GM12878 (cell line): ENCODE data around the gene PLEKHA5. TPM values are rescaled to one million over a fixed set of nuclear protein-coding genes. Genes with fewer than 3 reads are reported as not detected.

Source experiments
- ATAC-seq: fragments of 200-7000 bp; cut with Tn5 transposase; 3 replicates; pipeline ENCODE4 v1.9.1; 2020; ENCODE audit warnings: mild to moderate bottlenecking, moderate library complexity
- BruUV-seq: library from RNA; stranded (reverse); fragments of 400-500 nt; replicated peaks from 2 replicates; lab custom pipeline; 2021; lab: Mats Ljungman, UMichigan
- CTCF ChIA-PET: fragments of 300-600 bp; sonication (Branson Sonifier 250); formaldehyde crosslinking; extraction: SDS; loops from one replicate; lab custom pipeline; 2021; ENCODE audit warnings: inconsistent platforms; lab: Yijun Ruan, JAX
- POLR2A ChIA-PET: fragments of 350-600 bp; formaldehyde crosslinking; extraction: SDS; loops from one replicate; lab custom pipeline; 2021; ENCODE audit warnings: inconsistent platforms; lab: Charles Lee
- RAD21 ChIA-PET: fragments of 300-600 bp; sonication (Branson Sonifier 250); formaldehyde crosslinking; loops from one replicate; lab custom pipeline; 2023; ENCODE audit warnings: antibody characterized with exemption; ENCODE audit not compliant: unreplicated experiment; lab: Charles Lee
- SMC1A ChIA-PET: fragments of 300-600 bp; sonication (Branson Sonifier 250); formaldehyde crosslinking; loops from one replicate; lab custom pipeline; 2023; ENCODE audit not compliant: unreplicated experiment, uncharacterized antibody; lab: Charles Lee
- DNase-seq: peaks from one replicate; pipeline ENCODE4 v3.0.0-alpha.2; 2011; ENCODE audit warnings: low read depth, low spot score
- FAIRE-seq: peaks from 3 replicates; lab custom pipeline; 2011; peaks lifted over from hg19 to GRCh38; lab: Jason Lieb, UNC
- H2AFZ ChIP-seq: 2 replicates; pipeline ENCODE4 v1.6.0; 2011; ENCODE audit warnings: low read depth, low read length, control low read depth; ENCODE audit not compliant: control insufficient read depth
- H3K27ac ChIP-seq: 2 replicates; pipeline ENCODE4 v1.5.1; 2011; ENCODE audit warnings: control low read depth; ENCODE audit not compliant: control insufficient read depth, insufficient read depth
- H3K27me3 ChIP-seq, 2 experiments: replicated peaks in 1 of 2; 2 replicates each; pipeline versions ENCODE4 v1.6.0 to v1.6.1; 2011; ENCODE audit warnings: low read length in 1 of 2; ENCODE audit not compliant: control insufficient read depth in 2 of 2, insufficient read depth in 2 of 2
- H3K36me3 ChIP-seq, 2 experiments: 2 replicates each; pipeline ENCODE4 v1.5.1; 2011; ENCODE audit warnings: low read length in 1 of 2; ENCODE audit not compliant: control insufficient read depth in 2 of 2, insufficient read depth in 2 of 2
- H3K4me1 ChIP-seq: 2 replicates; pipeline ENCODE4 v1.6.1; 2011; ENCODE audit warnings: mild to moderate bottlenecking, low read length, moderate library complexity, mixed read lengths; ENCODE audit not compliant: control insufficient read depth, insufficient read depth
- H3K4me2 ChIP-seq: 2 replicates; pipeline ENCODE4 v1.6.0; 2011; ENCODE audit warnings: control low read depth; ENCODE audit not compliant: control insufficient read depth, insufficient read depth
- H3K4me3 ChIP-seq: fragments of 200-600 bp; sonication (generic); 2 replicates; pipeline ENCODE4 v1.5.1; 2016
- H3K79me2 ChIP-seq: 2 replicates; pipeline ENCODE4 v1.6.0; 2011; ENCODE audit warnings: low read length; ENCODE audit not compliant: control insufficient read depth, insufficient read depth
- H3K9ac ChIP-seq: 2 replicates; pipeline ENCODE4 v1.8.0; 2011; ENCODE audit warnings: low read length, control low read depth, mixed read lengths; ENCODE audit not compliant: control insufficient read depth, insufficient read depth
- H3K9me3 ChIP-seq: replicated peaks from 3 replicates; pipeline ENCODE4 v1.5.1; 2011; ENCODE audit warnings: mild to moderate bottlenecking, low read length; ENCODE audit not compliant: control insufficient read depth, insufficient read depth
- H4K20me1 ChIP-seq: 2 replicates; pipeline ENCODE4 v1.6.0; 2011; ENCODE audit not compliant: control insufficient read depth, insufficient read depth
- BMI1 ChIP-seq: fragments of 450-650 bp; IDR thresholded peaks from 2 replicates; pipeline ENCODE4 v1.6.1; 2016; ENCODE audit warnings: mild to moderate bottlenecking, moderate library complexity, borderline replicate concordance
- CBFB ChIP-seq: IDR thresholded peaks from 2 replicates; pipeline ENCODE4 v1.6.1; 2016; ENCODE audit warnings: antibody characterized with exemption, low read depth
- CBX5 ChIP-seq: sonication (generic); IDR thresholded peaks from 2 replicates; pipeline ENCODE4 v1.6.1; 2016; ENCODE audit warnings: low read depth, moderate library complexity, mild to moderate bottlenecking, inconsistent platforms
- HDGF ChIP-seq: fragments of 450-650 bp; IDR thresholded peaks from 2 replicates; pipeline ENCODE4 v1.6.1; 2016; ENCODE audit warnings: antibody characterized with exemption
- ZNF384 ChIP-seq: IDR thresholded peaks from 2 replicates; pipeline ENCODE4 v1.6.1; 2012; ENCODE audit warnings: low read depth, mild to moderate bottlenecking, low read length, improper control_type of control experiment, borderline replicate concordance
- ZSCAN29 ChIP-seq: fragments of 450-650 bp; IDR thresholded peaks from 2 replicates; pipeline ENCODE4 v1.6.1; 2017; ENCODE audit warnings: mild to moderate bottlenecking, moderate library complexity
- WGBS: methylation state at CpG from one replicate; pipeline ENCODE4 v1.1.6; 2016; ENCODE audit warnings: low lambda C conversion rate; ENCODE audit not compliant: insufficient replicate concordance, insufficient coverage; ENCODE audit errors: missing lambda C conversion rate; 5-methylcytosine and 5-hydroxymethylcytosine counted together
- in situ Hi-C: fragments of 300-500 bp; cut with MboI; formaldehyde crosslinking; loops from 9 replicates; pipeline ENCODE4 v1.14.3; 2018; ENCODE audit warnings: mixed read lengths
- intact Hi-C: fragments of 100-400 bp; cut with micrococcal nuclease; formaldehyde crosslinking; loops from one replicate; pipeline ENCODE4 v1.14.2; 2022; ENCODE audit not compliant: unreplicated experiment
- polyA plus RNA-seq, 11 experiments: library from polyadenylated mRNA; depleted of rRNA in 4 of 11; unstranded in 6 of 11; stranded (reverse) in 5 of 11; fragments of >200 nt; fragmentation: Nextera tagmentation in 4 of 11; fragmentation: Illumina TruSeq in 1 of 11; extraction: Ambion mirVana in 4 of 11; extraction: Trizol in 1 of 11; gene quantifications; 1 replicate in 1 of 11; 2 replicates in 10 of 11; pipeline versions ENCODE4 v1.2.1 to v1.2.3, GENCODE V29; 2011 to 2016; ENCODE audit warnings: inconsistent platforms in 2 of 11, missing spikeins in 2 of 11, low read depth in 1 of 11
- total RNA-seq, 4 experiments: library from RNA; depleted of rRNA in 3 of 4; stranded (reverse); fragments of >200 nt in 3 of 4; fragmentation: Illumina TruSeq in 1 of 4; extraction: Trizol in 1 of 4; gene quantifications; 2 replicates each; pipeline versions ENCODE4 v1.2.1 to v1.2.3, GENCODE V29; 2013 to 2021
- TF ChIP-seq, protein P1 (sequence below): fragments of 450-650 bp; IDR thresholded peaks from 2 replicates; pipeline ENCODE4 v1.6.1; 2017; ENCODE audit warnings: antibody characterized with exemption, mild to moderate bottlenecking, moderate library complexity
- TF ChIP-seq, protein P2 (sequence below): fragments of 450-650 bp; IDR thresholded peaks from 2 replicates; pipeline ENCODE4 v1.6.1; 2018; ENCODE audit warnings: borderline replicate concordance, mild to moderate bottlenecking; ENCODE audit not compliant: partially characterized antibody
- TF ChIP-seq, protein P3 (sequence below): fragments of 450-650 bp; IDR thresholded peaks from 2 replicates; pipeline ENCODE4 v1.6.1; 2016; ENCODE audit warnings: mild to moderate bottlenecking

Gene PLEKHA5
- total and polyA plus RNA-seq, 10 of the 15 experiments (the other 5 are each of a cell fraction or from before 2014, with no cell fraction given), result 0.09 to 0.33 (median 0.18) TPM; not detected in 3

DNA sequence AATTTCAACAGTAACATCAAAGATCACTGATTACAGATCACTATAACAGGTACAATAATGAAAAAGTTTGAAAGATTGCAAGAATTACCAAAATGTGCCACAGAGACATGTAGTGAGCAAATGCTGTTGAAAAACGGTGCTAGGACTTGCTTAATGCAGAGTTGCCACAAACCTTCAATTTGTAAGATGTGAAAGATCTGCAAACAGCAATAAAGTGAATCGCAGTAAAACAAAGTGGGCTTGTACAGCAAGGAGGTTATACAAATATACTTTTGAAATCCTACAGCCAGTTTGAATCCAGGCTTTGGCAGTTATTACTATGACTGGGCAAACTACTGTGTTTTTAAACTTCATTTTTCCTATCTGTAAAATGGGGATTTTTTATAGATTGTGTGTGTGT lies 1.0 kb upstream of the PLEKHA5 start:
- Histone ChIP-seq H3K9ac (no peak overlapping the region), H3K4me3 (no peak overlapping the region), H3K9me3 (no peaks in the 10 kb centered on the region; the same call in 1 of the 3 replicates), H3K4me2 (no peak overlapping the region), H2AFZ (no peak overlapping the region), H3K79me2 (no peaks in the 10 kb centered on the region), H4K20me1 (no peaks in the 10 kb centered on the region), H3K36me3 (no peaks in the 10 kb centered on the region), H3K4me1 (no peaks in the 10 kb centered on the region), H3K27ac (no peak overlapping the region), H3K27me3 (peaks cover 3 to 4% of the 10 kb centered on the region in 2 experiments; a peak in 3 of 4 replicates)
- in situ Hi-C loops (no loop called here), intact Hi-C loops (no loop called here)
- ChIA-PET RAD21 (interaction anchor here (0.5 kb wide), 1 partner anchor 32 kb away, joined by 3 read pairs; no protein-coding TSS in a partner anchor), CTCF (no interaction called here), SMC1A (no interaction called here), POLR2A (no interaction called here)
- WGBS, result 23% methylated on average over 2 of the region's 2 CpGs
- DNase-seq (no peak), FAIRE-seq (no peak), ATAC-seq (no peak)
- no TSS peak for BruUV-seq
- TF ChIP-seq ZSCAN29 (no peak), CBFB (no peak), ZNF384 (no peak)

DNA sequence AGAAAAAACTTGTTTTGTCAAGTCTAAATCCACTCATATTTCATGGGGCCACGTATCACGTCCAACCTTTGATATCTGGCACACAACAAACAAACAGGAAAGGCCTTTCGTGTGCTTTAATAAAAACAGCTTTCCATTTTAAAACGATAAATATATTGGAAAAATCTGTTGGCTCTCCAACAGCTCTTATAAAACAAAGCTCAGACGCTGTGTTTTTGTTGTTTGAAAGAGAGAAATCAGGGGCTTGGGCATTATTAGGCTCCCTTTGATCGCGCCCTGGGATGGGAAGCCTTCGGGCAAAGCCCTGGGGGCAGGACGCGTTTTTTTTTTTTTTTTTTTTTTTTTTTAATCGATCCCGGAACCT lies 429 bp upstream of the PLEKHA5 start:
- no TSS peak for BruUV-seq
- ChIA-PET RAD21 (no interaction called here), POLR2A (no interaction called here), CTCF (no interaction called here), SMC1A (no interaction called here)
- Histone ChIP-seq H3K4me2 (no peak overlapping the region), H4K20me1 (no peaks in the 10 kb centered on the region), H2AFZ (no peak overlapping the region), H3K36me3 (no peaks in the 10 kb centered on the region), H3K4me1 (no peaks in the 10 kb centered on the region), H3K4me3 (no peak overlapping the region), H3K27me3 (peaks cover 3 to 4% of the 10 kb centered on the region in 2 experiments; a peak in 3 of 4 replicates), H3K9me3 (no peaks in the 10 kb centered on the region; the same call in 1 of the 3 replicates), H3K79me2 (no peaks in the 10 kb centered on the region), H3K27ac (no peak overlapping the region), H3K9ac (no peak overlapping the region)
- intact Hi-C loops (no loop called here), in situ Hi-C loops (no loop called here)
- DNase-seq, result no peak
- ATAC-seq, result no peak
- FAIRE-seq, result no peak
- 36% methylated on average over 10 of the region's 12 CpGs for WGBS
- TF ChIP-seq, protein P1, sequence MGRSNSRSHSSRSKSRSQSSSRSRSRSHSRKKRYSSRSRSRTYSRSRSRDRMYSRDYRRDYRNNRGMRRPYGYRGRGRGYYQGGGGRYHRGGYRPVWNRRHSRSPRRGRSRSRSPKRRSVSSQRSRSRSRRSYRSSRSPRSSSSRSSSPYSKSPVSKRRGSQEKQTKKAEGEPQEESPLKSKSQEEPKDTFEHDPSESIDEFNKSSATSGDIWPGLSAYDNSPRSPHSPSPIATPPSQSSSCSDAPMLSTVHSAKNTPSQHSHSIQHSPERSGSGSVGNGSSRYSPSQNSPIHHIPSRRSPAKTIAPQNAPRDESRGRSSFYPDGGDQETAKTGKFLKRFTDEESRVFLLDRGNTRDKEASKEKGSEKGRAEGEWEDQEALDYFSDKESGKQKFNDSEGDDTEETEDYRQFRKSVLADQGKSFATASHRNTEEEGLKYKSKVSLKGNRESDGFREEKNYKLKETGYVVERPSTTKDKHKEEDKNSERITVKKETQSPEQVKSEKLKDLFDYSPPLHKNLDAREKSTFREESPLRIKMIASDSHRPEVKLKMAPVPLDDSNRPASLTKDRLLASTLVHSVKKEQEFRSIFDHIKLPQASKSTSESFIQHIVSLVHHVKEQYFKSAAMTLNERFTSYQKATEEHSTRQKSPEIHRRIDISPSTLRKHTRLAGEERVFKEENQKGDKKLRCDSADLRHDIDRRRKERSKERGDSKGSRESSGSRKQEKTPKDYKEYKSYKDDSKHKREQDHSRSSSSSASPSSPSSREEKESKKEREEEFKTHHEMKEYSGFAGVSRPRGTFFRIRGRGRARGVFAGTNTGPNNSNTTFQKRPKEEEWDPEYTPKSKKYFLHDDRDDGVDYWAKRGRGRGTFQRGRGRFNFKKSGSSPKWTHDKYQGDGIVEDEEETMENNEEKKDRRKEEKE, result no peak
- TF ChIP-seq, protein P2, sequence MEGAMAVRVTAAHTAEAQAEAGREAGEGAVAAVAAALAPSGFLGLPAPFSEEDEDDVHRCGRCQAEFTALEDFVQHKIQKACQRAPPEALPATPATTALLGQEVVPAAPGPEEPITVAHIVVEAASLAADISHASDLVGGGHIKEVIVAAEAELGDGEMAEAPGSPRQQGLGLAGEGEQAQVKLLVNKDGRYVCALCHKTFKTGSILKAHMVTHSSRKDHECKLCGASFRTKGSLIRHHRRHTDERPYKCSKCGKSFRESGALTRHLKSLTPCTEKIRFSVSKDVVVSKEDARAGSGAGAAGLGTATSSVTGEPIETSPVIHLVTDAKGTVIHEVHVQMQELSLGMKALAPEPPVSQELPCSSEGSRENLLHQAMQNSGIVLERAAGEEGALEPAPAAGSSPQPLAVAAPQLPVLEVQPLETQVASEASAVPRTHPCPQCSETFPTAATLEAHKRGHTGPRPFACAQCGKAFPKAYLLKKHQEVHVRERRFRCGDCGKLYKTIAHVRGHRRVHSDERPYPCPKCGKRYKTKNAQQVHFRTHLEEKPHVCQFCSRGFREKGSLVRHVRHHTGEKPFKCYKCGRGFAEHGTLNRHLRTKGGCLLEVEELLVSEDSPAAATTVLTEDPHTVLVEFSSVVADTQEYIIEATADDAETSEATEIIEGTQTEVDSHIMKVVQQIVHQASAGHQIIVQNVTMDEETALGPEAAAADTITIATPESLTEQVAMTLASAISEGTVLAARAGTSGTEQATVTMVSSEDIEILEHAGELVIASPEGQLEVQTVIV, result no peak
- TF ChIP-seq HDGF, result no peak
- no peak for TF ChIP-seq BMI1
- TF ChIP-seq, protein P3, sequence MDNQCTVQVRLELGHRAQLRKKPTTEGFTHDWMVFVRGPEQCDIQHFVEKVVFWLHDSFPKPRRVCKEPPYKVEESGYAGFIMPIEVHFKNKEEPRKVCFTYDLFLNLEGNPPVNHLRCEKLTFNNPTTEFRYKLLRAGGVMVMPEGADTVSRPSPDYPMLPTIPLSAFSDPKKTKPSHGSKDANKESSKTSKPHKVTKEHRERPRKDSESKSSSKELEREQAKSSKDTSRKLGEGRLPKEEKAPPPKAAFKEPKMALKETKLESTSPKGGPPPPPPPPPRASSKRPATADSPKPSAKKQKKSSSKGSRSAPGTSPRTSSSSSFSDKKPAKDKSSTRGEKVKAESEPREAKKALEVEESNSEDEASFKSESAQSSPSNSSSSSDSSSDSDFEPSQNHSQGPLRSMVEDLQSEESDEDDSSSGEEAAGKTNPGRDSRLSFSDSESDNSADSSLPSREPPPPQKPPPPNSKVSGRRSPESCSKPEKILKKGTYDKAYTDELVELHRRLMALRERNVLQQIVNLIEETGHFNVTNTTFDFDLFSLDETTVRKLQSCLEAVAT, result no peak
- no peak for TF ChIP-seq CBX5
